ENCODE measurements around the gene SELE.
"Not testable (repeated sequence)": the region's sequence is repeated elsewhere in the genome, so short reads cannot be mapped to it uniquely, and the experiment has no call there.

SELE gene

DNA sequence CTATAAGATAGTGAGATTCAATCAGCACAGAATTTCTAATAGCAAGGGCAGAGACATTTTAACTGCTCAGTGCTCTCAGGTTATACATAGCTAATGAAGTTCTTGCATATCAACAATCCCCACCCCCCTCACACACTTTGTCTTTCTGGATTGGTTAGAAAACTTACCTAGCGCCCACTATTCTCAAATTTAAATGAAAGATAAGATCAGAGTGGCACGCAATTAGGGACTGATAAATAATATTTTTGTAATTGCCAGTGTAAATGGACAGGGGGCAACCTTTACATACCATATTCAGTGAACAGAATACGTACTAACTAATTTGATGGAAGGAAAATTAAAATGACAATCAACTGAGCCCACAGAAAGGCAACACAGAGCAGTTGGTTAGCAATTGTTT lies 34.2 kb downstream of the SELE start:
- Histone ChIP-seq H3K9ac (ENCODE audit: low read length in 2 of 2) (no peak overlapping the region), H3K27me3 (ENCODE audit: control insufficient read depth in 1 of 2, insufficient read depth in 2 of 2, low read length in 2 of 2) (no peaks in the 10 kb centered on the region)

DNA sequence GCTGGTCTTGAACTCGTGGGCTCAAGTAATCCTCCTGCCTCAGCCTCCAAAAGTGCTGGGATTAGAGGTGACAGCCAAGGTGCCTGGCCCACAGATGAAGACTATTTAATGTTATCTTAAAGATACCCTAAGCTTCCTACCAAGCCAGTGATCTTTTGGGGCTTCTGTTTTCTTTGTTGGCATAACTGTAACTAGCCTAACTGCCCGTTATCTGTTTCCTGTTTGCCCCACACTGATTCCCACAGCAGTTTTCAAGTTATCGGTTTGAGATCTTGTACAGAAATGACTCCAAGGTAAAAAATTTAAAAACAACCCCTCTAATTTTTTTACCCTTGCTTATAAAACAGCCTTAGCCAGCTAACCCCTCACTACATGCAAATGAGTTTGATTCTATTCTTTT lies 34.9 kb downstream of the SELE start:
- Histone ChIP-seq H3K4me3 (ENCODE audit: low read length in 2 of 2) (no peak overlapping the region), H3K27ac (ENCODE audit: low read length) (no peak overlapping the region), H3K4me1 (ENCODE audit: control insufficient read depth, insufficient read depth, low read length) (no peaks in the 10 kb centered on the region), H3K27me3 (ENCODE audit: control insufficient read depth in 1 of 2, insufficient read depth in 2 of 2, low read length in 2 of 2) (no peaks in the 10 kb centered on the region), H3K9ac (ENCODE audit: low read length in 2 of 2) (no peak overlapping the region), H3K36me3 (ENCODE audit: control insufficient read depth in 2 of 2, insufficient read depth in 2 of 2, low read length in 2 of 2) (no peaks in the 10 kb centered on the region), H3K9me3 (ENCODE audit: control insufficient read depth in 2 of 2, low read length in 2 of 2) (no peaks in the 10 kb centered on the region)

More for the DNA sequence above, 34.2 kb downstream of the SELE start:
- Histone ChIP-seq H3K36me3 (ENCODE audit: control insufficient read depth in 2 of 2, insufficient read depth in 2 of 2, low read length in 2 of 2) (no peaks in the 10 kb centered on the region), H3K4me1 (ENCODE audit: control insufficient read depth, insufficient read depth, low read length) (no peaks in the 10 kb centered on the region), H3K9me3 (ENCODE audit: control insufficient read depth in 2 of 2, low read length in 2 of 2) (no peaks in the 10 kb centered on the region), H3K27ac (ENCODE audit: low read length) (no peak overlapping the region), H3K4me3 (ENCODE audit: low read length in 2 of 2) (no peak overlapping the region)

DNA sequence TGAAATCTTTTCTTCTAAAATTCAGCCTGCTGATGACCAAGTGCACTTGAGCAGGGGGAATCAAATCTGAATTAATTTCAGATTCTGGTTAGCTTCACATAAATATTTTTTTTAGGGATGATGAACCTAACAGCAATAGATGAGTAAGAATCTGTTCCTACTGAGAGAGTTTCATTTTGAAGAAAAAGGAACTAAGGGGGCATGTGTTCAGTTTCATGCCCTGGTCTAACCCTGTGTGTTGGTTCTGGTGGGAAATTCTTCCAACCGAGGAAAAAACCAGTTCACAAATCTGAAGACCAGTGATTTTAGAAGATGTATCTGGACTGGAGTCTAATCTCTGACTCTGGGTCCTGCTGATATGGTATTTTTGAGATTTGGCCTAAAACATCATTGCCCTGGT lies 36.1 kb downstream of the SELE start:
- Histone ChIP-seq H3K4me3 (ENCODE audit: low read length in 2 of 2) (no peak overlapping the region), H3K9me3 (ENCODE audit: control insufficient read depth in 2 of 2, low read length in 2 of 2) (no peaks in the 10 kb centered on the region), H3K9ac (ENCODE audit: low read length in 2 of 2) (no peak overlapping the region), H3K27ac (ENCODE audit: low read length) (no peak overlapping the region), H3K27me3 (ENCODE audit: control insufficient read depth in 1 of 2, insufficient read depth in 2 of 2, low read length in 2 of 2) (no peaks in the 10 kb centered on the region), H3K4me1 (ENCODE audit: control insufficient read depth, insufficient read depth, low read length) (no peaks in the 10 kb centered on the region), H3K36me3 (ENCODE audit: control insufficient read depth in 2 of 2, insufficient read depth in 2 of 2, low read length in 2 of 2) (no peaks in the 10 kb centered on the region)

DNA sequence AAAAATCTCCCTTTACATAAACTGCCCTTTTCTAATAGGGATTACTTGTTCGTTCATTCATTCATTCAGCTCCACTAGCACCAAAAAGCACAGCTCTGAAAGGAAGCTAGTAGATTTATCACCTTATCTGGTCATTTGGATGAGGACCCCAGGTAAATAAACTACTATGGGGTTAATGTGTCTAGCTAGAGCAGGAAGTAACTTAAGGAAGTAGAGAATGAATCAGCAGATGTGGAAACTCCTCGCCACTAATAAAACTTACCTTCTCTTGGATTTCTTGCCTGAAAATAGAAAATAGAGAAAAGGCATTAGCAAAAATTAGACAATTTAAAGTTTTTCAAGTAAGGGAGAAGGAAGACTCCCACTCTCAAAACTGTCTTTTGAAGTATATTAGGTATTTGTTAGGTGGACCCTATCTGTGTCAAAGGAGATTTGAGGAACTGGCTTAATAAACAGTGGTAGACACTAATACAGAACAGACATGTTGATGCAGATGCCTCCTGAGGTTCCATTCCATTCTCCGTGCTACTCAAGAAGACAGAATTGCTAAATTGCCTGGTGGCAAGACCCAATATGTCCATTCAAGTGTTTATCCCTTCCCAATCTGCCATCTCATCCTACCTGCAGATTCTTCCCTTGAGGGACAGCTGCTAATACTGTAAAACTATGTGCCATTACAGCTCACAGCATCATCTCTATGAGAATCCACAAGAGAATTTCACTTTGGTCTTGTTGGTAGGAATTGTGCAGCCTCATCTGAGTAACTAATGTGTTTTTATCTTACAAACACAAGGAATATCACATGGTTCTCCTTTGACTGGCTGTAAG lies 37.4 kb downstream of the SELE start:
- Histone ChIP-seq H3K4me1 (ENCODE audit: control insufficient read depth, insufficient read depth, low read length) (no peaks in the 10 kb centered on the region), H3K9ac (ENCODE audit: low read length in 2 of 2) (no peak overlapping the region), H3K4me3 (ENCODE audit: low read length in 2 of 2) (no peak overlapping the region), H3K36me3 (ENCODE audit: control insufficient read depth in 2 of 2, insufficient read depth in 2 of 2, low read length in 2 of 2) (no peaks in the 10 kb centered on the region), H3K27me3 (ENCODE audit: control insufficient read depth in 1 of 2, insufficient read depth in 2 of 2, low read length in 2 of 2) (no peaks in the 10 kb centered on the region), H3K27ac (ENCODE audit: low read length) (no peak overlapping the region), H3K9me3 (ENCODE audit: control insufficient read depth in 2 of 2, low read length in 2 of 2) (no peaks in the 10 kb centered on the region)

DNA sequence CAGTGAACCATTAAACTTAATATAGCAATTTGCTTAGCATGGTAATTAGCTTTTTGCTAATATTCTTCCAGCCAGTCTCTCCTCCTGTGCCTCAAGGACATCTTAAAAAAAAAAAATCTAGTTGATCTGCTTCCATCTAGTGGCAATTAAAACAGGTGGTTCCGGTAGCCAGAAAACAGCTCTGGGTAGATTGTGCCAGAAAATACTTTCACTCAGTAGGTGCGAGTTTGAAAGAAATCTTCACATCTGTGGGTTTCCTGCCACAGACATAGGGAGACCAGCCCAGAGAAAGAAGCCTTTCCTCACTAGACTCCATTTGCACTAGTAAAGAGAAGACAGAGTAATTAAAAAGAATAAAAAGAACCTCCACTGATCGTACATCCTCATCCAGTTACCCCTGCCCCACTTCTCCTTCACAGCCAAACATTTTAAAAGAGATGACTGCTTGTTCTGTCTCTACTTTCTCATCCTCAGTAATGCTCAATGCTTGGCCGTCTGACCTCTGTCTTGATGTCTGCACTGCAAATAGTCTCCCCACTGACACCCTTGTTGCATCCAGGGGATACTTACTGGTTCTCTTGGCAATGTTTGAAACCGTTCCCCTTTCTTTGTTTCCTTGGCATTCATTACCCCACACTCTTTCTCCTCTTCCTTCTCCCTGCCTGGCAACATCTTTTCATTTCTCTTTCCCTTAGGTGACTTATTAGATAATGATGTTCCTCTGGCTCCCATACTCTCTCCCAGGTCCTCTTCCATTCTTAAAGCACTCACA lies 39.4 kb downstream of the SELE start:
- no peak overlapping the region for H3K27ac ChIP-seq (ENCODE audit: low read length)
- H3K36me3 ChIP-seq (ENCODE audit: control insufficient read depth in 2 of 2, insufficient read depth in 2 of 2, low read length in 2 of 2) = no peaks in the 10 kb centered on the region
- no peaks in the 10 kb centered on the region for H3K9me3 ChIP-seq (ENCODE audit: control insufficient read depth in 2 of 2, low read length in 2 of 2)
- H3K27me3 ChIP-seq (ENCODE audit: control insufficient read depth in 1 of 2, insufficient read depth in 2 of 2, low read length in 2 of 2) = no peaks in the 10 kb centered on the region
- H3K4me1 ChIP-seq (ENCODE audit: control insufficient read depth, insufficient read depth, low read length) = no peaks in the 10 kb centered on the region
- no peak overlapping the region for H3K4me3 ChIP-seq (ENCODE audit: low read length in 2 of 2)
- H3K9ac ChIP-seq (ENCODE audit: low read length in 2 of 2) = no peak overlapping the region

DNA sequence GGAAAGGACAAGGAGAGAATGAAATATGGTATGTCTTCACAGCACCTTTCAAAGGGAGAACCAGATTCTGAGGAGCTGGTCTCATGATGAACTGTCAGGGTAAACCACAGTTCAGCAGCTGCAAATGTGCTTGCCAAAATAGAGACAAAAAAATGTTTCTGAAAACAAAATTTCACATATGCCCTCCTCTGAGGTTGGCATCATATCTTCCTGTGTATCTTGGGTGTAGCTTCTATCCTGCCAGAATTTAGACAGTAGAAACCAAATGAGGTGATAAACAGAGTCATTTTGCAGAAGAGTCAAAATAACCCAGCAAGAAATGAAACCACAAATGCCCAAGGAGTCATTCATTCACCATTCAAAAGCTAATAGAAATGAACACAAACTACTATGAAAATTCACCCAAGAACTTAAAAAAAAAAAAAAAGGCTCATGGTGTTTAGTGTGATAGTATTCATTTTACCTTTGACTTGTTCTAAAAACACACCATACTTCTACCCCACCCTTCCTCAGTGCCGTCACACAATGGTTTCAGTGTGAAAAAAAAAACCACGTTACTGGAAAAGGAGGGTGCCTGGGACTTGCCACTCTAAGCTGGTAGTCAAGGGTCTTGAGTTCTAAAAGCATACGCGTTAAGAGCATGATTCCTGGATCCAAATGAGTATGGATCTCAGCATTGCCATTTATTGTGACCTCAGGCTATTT lies 41.0 kb downstream of the SELE start:
- H3K27me3 ChIP-seq (ENCODE audit: control insufficient read depth in 1 of 2, insufficient read depth in 2 of 2, low read length in 2 of 2) = no peaks in the 10 kb centered on the region
- H3K36me3 ChIP-seq (ENCODE audit: control insufficient read depth in 2 of 2, insufficient read depth in 2 of 2, low read length in 2 of 2) = no peaks in the 10 kb centered on the region
- no peaks in the 10 kb centered on the region for H3K4me1 ChIP-seq (ENCODE audit: control insufficient read depth, insufficient read depth, low read length)
- no peaks in the 10 kb centered on the region for H3K9me3 ChIP-seq (ENCODE audit: control insufficient read depth in 2 of 2, low read length in 2 of 2)
- H3K9ac ChIP-seq (ENCODE audit: low read length in 2 of 2) = no peak overlapping the region
- H3K4me3 ChIP-seq (ENCODE audit: low read length in 2 of 2) = no peak overlapping the region
- no peak overlapping the region for H3K27ac ChIP-seq (ENCODE audit: low read length)

DNA sequence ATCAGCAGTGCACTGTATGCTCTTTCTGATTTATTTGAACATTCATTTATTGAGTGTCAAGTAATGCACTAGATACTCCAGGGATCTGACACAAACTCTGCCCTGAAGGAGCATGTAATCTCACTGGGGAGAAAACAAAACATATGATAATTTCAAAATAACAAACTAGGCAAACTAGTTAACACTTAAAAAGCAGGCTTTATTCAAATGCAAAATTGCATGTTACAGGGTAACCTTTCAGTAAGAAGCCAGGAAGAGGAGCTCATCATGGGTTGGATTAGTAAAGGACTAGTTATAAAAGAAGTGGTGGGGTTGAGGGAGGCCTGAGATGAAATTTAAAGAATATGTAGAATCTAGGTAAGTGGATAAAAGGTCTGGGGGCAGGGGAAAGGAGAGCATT lies 43.4 kb downstream of the SELE start:
- Histone ChIP-seq H3K27me3 (ENCODE audit: control insufficient read depth in 1 of 2, insufficient read depth in 2 of 2, low read length in 2 of 2) (no peaks in the 10 kb centered on the region), H3K27ac (ENCODE audit: low read length) (no peak overlapping the region), H3K4me1 (ENCODE audit: control insufficient read depth, insufficient read depth, low read length) (no peaks in the 10 kb centered on the region), H3K9me3 (ENCODE audit: control insufficient read depth in 2 of 2, low read length in 2 of 2) (no peaks in the 10 kb centered on the region), H3K4me3 (ENCODE audit: low read length in 2 of 2) (no peak overlapping the region), H3K36me3 (ENCODE audit: control insufficient read depth in 2 of 2, insufficient read depth in 2 of 2, low read length in 2 of 2) (no peaks in the 10 kb centered on the region), H3K9ac (ENCODE audit: low read length in 2 of 2) (no peak overlapping the region)

DNA sequence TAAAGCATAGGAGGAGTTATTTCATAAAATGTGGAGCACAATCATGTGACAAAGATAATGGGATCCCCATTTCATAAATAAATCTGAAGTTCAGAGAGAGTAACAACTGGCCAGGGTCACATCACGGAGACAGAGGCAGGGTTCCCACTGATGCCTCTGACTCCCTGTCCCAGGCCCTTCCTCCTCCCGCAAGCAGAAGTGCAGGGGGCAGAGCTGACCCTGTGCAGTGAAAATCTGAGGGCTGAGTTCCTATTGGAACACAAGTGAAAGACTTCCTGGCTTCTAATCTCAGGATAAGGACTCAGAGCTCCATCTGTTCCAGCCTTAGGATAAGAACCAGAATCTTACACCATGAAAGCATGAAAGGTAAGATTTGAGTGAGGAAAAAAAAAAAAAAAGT lies 44.5 kb downstream of the SELE start:
- no peaks in the 10 kb centered on the region for H3K27me3 ChIP-seq (ENCODE audit: control insufficient read depth in 1 of 2, insufficient read depth in 2 of 2, low read length in 2 of 2)
- no peak overlapping the region for H3K27ac ChIP-seq (ENCODE audit: low read length)
- H3K36me3 ChIP-seq (ENCODE audit: control insufficient read depth in 2 of 2, insufficient read depth in 2 of 2, low read length in 2 of 2) = no peaks in the 10 kb centered on the region
- no peaks in the 10 kb centered on the region for H3K4me1 ChIP-seq (ENCODE audit: control insufficient read depth, insufficient read depth, low read length)
- no peaks in the 10 kb centered on the region for H3K9me3 ChIP-seq (ENCODE audit: control insufficient read depth in 2 of 2, low read length in 2 of 2)
- H3K4me3 ChIP-seq (ENCODE audit: low read length in 2 of 2) = no peak overlapping the region
- no peak overlapping the region for H3K9ac ChIP-seq (ENCODE audit: low read length in 2 of 2)

DNA sequence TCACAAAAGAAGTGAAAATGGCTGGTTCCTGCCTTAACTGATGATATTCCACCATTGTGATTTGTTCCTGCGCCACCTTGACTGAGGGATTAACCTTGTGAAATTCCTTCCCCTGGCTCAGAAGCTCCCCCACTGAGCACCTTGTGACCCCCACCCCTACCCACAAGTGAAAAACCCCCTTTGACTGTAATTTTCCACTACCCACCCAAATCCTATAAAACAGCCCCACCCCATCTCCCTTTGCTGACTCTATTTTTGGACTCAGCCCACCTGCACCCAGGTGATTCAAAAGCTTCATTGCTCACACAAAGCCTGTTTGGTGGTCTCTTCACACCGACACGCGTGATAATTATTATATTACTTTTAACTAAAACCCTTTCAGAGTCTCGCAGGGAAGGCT lies 45.5 kb downstream of the SELE start:
- not testable (repeated sequence) for H3K27me3 ChIP-seq (ENCODE audit: control insufficient read depth in 1 of 2, insufficient read depth in 2 of 2, low read length in 2 of 2); H3K36me3 ChIP-seq (ENCODE audit: control insufficient read depth in 2 of 2, insufficient read depth in 2 of 2, low read length in 2 of 2); H3K9ac ChIP-seq (ENCODE audit: low read length in 2 of 2); H3K4me3 ChIP-seq (ENCODE audit: low read length in 2 of 2); H3K27ac ChIP-seq (ENCODE audit: low read length); H3K4me1 ChIP-seq (ENCODE audit: control insufficient read depth, insufficient read depth, low read length); H3K9me3 ChIP-seq (ENCODE audit: control insufficient read depth in 2 of 2, low read length in 2 of 2)

DNA sequence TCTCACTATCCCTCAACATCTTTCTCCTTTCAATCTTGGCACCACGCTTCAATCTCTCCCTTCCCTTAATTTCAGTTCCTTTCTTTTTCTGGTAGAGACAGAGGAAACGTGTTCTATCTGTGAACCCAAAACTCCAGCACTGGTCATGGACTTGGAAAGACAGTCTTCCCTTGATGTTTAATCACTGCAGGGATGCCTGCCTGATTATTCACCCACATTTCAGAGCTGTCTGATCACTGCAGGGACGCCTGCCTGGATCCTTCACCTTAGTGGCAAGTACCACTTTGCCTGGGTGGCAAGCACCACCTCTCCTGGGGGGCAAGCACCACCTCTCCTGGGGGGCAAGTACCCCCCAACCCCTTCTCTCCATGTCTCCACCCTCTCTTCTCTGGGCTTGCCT lies 50.2 kb downstream of the SELE start:
- Histone ChIP-seq H3K9ac (ENCODE audit: low read length in 2 of 2) (no peak overlapping the region), H3K9me3 (ENCODE audit: control insufficient read depth in 2 of 2, low read length in 2 of 2) (no peaks in the 10 kb centered on the region), H3K27ac (ENCODE audit: low read length) (no peak overlapping the region), H3K36me3 (ENCODE audit: control insufficient read depth in 2 of 2, insufficient read depth in 2 of 2, low read length in 2 of 2) (no peaks in the 10 kb centered on the region), H3K4me1 (ENCODE audit: control insufficient read depth, insufficient read depth, low read length) (no peaks in the 10 kb centered on the region), H3K4me3 (ENCODE audit: low read length in 2 of 2) (no peak overlapping the region), H3K27me3 (ENCODE audit: control insufficient read depth in 1 of 2, insufficient read depth in 2 of 2, low read length in 2 of 2) (no peaks in the 10 kb centered on the region)
